HPDE6-E6E7 (cell line): ENCODE measurements around the gene SEC24C.
"Not testable (repeated sequence)": the region's sequence is repeated elsewhere in the genome, so short reads cannot be mapped to it uniquely, and the experiment has no call there.

Experiments
- DNase-seq: peaks from one replicate; pipeline ENCODE4 v3.0.0; 2011; ENCODE audit warnings: missing footprints; ENCODE audit errors: extremely low spot score

The SEC24C gene

GRCh38 chr10:73732426-73732825, 11.7 kb upstream of the SEC24C start:
- no peak for DNase-seq

- DNase-seq: no peak
Observed at GRCh38 chr10:73732931-73733623, 11.1 kb upstream of the SEC24C start.

GRCh38 chr10:73734028-73734720, 10.0 kb upstream of the SEC24C start:
- no peak for DNase-seq

- no peak for DNase-seq
Observed at GRCh38 chr10:73734796-73735305, 9.3 kb upstream of the SEC24C start.

DNA sequence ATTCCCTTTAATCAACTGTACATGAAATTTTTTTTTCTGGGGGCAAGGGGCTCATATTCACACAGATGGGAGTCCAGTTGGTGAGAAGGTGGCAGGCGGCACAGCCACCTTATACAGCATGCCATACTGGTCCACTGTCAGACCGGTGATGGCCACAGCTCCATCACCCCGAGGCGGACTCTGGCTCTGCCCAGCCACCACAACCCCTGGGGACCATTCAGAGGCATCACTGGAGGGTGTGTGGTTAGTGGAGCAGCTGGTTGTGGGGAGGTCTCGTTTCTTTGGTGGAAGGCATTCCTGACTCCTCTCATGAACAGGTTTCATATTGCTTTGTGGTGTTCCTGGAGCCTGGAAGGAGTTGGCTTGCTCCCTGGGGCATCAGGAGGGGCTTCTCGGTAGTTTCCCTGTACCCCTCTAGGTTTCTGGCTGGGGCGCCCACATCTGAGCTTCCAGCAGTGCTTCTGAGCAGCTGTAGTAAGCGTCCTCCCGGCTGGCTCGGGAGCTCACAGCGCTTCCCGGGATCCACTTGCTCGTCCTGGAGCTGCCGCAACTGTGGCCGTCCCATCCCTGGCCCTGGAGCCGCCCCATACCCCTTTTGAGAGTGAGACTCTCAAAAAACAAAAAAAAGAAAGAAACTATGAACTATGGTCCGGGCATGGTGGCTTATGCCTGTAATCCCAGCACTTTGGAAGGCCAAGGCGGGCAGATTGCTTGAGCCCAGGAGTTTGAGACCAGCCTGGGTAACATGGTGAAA, 3.5 kb upstream of the SEC24C start:
- DNase-seq: not testable (repeated sequence)

- DNase-seq: no peak
Observed at GRCh38 chr10:73742454-73742734, 1.8 kb upstream of the SEC24C start.

- DNase-seq: no peak
Observed at GRCh38 chr10:73743327-73743904, 756 bp upstream of the SEC24C start.

DNA sequence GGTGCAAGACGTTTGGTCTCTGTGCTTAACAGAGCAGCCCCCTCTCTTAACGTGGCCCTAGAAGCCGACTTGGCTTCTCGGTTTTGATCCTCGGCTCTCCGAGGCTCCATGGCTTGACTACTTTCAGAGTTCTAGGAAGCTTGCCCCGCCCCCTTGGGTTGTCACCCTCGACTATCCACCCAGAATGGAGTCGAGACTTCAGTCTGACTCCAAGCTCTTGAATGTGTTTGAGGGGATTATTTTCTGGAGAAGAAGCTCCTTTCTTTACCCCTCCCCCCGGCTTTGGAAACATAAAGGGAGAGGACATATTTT, 448 bp downstream of the SEC24C start:
- no peak for DNase-seq

- DNase-seq: no peak
Observed at GRCh38 chr10:73746721-73747120, 2.5 kb downstream of the SEC24C start.

- no peak for DNase-seq
Observed at GRCh38 chr10:73750819-73751218, 6.6 kb downstream of the SEC24C start.

DNA sequence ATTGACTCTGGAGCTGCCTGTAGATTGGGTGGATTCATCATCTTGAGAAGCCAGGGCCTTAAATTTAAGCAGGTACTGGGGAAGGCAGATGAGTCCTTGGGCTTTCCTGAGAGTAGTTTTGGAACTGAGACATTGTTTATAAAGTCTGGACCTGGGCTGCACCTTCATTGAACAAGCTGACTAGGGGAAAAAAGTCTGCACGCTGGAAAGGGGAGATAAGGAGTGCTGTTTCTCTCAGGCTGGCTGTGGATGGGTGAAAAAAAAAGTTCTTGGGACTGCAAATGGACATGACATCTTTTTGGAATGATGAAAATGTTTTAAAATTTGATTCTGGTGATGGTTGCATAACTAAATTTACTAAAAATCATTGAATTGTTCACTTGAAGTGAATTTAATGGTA, 12.0 kb downstream of the SEC24C start:
- DNase-seq: no peak

- no peak for DNase-seq
Observed at GRCh38 chr10:73758704-73759511, 14.7 kb downstream of the SEC24C start.

DNA sequence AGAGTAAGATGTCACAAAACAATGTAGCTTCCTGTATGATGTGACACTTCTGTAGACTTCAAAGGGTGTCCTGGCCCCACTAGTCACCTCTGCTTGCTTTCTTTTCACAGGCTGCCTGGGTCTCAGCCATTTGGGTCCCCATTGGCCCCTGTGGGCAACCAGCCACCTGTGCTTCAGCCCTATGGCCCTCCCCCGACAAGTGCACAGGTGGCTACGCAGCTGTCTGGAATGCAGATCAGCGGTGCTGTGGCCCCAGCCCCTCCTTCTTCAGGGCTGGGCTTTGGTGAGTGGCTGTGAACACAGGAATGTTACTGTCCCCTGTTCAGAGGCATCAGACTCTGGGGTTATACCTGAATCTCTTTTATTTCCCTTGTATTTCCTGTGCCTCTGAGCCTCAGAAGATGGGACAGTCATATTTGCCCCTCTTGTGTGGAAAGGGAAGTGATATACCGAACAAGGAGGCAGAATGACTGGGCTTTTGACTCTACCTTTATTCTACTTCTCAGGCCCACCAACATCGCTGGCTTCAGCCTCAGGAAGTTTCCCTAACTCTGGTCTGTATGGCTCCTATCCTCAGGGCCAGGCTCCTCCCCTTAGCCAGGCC, 15.4 kb downstream of the SEC24C start:
- DNase-seq: no peak

DNA sequence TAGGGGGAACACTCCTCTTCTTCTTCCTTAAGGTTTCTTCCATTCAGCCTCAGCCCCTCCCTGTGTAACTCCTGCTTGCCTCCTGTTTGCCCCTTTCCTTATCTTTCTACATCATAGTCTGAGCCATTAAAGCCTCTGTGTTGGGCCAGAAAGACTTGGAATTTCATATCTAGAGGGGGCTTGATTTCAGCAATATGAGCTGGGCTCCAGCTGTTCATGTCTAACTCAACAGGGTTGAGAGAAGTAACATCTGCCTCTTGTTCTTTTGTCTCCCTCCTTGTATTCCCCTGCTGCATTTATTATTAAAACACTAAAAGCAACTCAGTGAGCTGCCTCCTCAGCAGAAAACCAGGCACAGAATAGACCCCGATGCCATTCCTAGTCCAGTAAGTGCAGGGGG, 17.6 kb downstream of the SEC24C start:
- DNase-seq: no peak

DNA sequence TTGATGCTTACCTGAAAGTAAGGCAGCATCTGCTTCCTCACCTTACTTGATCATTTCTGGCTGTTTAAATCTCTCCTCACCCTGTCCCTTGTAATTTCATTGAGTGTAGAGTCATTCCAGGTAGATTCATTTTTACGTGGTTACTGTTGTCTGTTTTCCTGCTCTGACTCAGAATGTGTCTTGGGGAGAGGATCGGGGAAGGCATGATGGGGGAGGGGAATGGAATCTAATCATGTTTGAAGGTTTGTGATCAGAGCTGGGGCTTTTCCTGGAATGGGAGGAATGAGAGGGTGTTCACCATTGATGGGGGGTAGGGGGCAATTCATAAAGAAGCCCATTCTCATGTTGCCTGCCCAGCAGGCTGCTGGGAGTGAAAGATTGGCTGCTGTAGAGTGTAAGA, 18.7 kb downstream of the SEC24C start:
- peak; percentile 88 for DNase-seq

- no peak for DNase-seq
Observed at GRCh38 chr10:73763343-73763742, 19.2 kb downstream of the SEC24C start.

GRCh38 chr10:73765066-73765465, 20.9 kb downstream of the SEC24C start:
- no peak for DNase-seq

DNA sequence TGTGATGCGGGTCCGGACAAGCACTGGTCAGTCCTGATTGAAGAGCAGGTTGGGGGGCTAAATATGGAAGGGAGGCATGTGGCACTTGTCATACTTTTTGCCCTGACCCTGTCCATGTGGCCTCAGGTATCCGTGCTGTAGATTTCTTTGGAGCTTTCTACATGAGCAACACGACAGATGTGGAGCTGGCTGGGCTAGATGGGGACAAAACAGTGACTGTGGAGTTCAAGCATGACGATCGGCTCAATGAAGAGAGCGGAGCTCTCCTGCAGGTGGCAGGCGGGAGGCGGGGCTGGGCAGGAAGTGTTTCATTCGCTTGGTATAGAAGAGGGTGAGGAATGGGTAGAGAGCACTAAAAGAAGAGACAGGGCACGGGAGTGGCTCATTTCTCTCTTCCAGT, 24.7 kb downstream of the SEC24C start:
- no peak for DNase-seq

DNA sequence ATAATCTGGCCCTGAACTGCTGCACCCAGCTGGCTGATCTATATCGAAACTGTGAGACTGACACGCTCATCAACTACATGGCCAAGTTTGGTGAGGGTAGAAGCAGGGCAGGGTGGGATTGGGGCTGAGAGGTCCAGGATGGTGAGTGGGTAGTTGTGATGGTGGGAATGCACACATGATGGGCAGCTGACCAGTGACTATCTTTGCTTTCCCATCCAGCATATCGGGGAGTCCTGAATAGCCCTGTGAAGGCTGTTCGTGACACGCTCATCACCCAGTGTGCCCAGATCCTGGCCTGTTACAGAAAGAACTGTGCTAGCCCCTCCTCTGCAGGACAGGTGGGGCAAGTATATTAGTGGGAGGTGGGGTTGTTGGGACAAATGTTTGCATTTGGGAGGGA, 25.2 kb downstream of the SEC24C start:
- no peak for DNase-seq

GRCh38 chr10:73771722-73772280, 27.6 kb downstream of the SEC24C start:
- DNase-seq: no peak
